A549 (cell line): ENCODE measurements around the gene CPAMD8. TPM values are rescaled to one million over a fixed set of nuclear protein-coding genes. Genes with fewer than 3 reads are reported as not detected.

Experiments
- ATAC-seq, 2 experiments: fragments of 200-7000 bp in 1 of 2; fragments of >200 bp in 1 of 2; cut with Nextera tagmentation in 1 of 2; cut with Tn5 transposase in 1 of 2; 3 replicates each; pipeline versions ENCODE4 v1.8.0 to v1.9.1; 2018 to 2020; ENCODE audit warnings: mild to moderate bottlenecking in 1 of 2, moderate library complexity in 1 of 2
- CTCF ChIA-PET: fragments of 300-600 bp; sonication (Branson Sonifier 250); formaldehyde crosslinking; extraction: SDS; loops from one replicate; lab custom pipeline; 2021; ENCODE audit warnings: antibody characterized with exemption, inconsistent platforms; lab: Yijun Ruan, JAX
- POLR2A ChIA-PET: fragments of 350-600 bp; formaldehyde crosslinking; extraction: SDS; loops from one replicate; lab custom pipeline; 2021; ENCODE audit warnings: antibody characterized with exemption, inconsistent platforms; lab: Yijun Ruan, JAX
- DNase-seq, 2 experiments: peaks; one replicate each; pipeline versions ENCODE4 v3.0.0 to v3.0.0-alpha.2; 2011 to 2016; ENCODE audit warnings: low read depth in 1 of 2, low spot score in 1 of 2
- FAIRE-seq: peaks from 2 replicates; lab custom pipeline; 2011; peaks lifted over from hg19 to GRCh38; lab: Jason Lieb, UNC
- H3K27ac ChIP-seq, 2 experiments: fragments of >200 bp; sonication (Bioruptor Twin); formaldehyde crosslinking; 3 replicates each; pipeline ENCODE4 v1.5.1; 2016 to 2017
- H3K4me1 ChIP-seq: fragments of >200 bp; sonication (Bioruptor Twin); formaldehyde crosslinking; 3 replicates; pipeline ENCODE4 v1.6.1; 2016
- H3K4me2 ChIP-seq: fragments of >200 bp; sonication (Bioruptor Twin); formaldehyde crosslinking; 3 replicates; pipeline ENCODE4 v1.6.1; 2016
- H3K4me3 ChIP-seq: fragments of >200 bp; sonication (Bioruptor Twin); formaldehyde crosslinking; 3 replicates; pipeline ENCODE4 v1.5.1; 2016
- H3K9me3 ChIP-seq: fragments of >200 bp; sonication (Bioruptor Twin); formaldehyde crosslinking; 3 replicates; pipeline ENCODE4 v1.6.1; 2016
- BHLHE40 ChIP-seq: IDR thresholded peaks from 2 replicates; pipeline ENCODE4 v1.6.1; 2012; ENCODE audit warnings: low read depth, low read length, inconsistent platforms
- CHD4 ChIP-seq: fragments of 200-600 bp; sonication (generic); IDR thresholded peaks from 2 replicates; pipeline ENCODE4 v1.6.1; 2016; ENCODE audit warnings: antibody characterized with exemption, mild to moderate bottlenecking, borderline replicate concordance
- E2F6 ChIP-seq: IDR thresholded peaks from 2 replicates; pipeline ENCODE4 v1.6.1; 2012; ENCODE audit warnings: low read depth, borderline replicate concordance
- EHF ChIP-seq: fragments of 250-450 bp; sonication (Bioruptor Pico); IDR thresholded peaks from 2 replicates; pipeline ENCODE4 v1.5.0; 2020; ENCODE audit warnings: mild to moderate bottlenecking
- EHMT2 ChIP-seq: fragments of 200-600 bp; sonication (generic); IDR thresholded peaks from 2 replicates; pipeline ENCODE4 v1.6.1; 2016; ENCODE audit warnings: antibody characterized with exemption, low read depth, mild to moderate bottlenecking, moderate library complexity
- FOSB ChIP-seq: fragments of 250-450 bp; sonication (Bioruptor Pico); IDR thresholded peaks from 2 replicates; pipeline ENCODE4 v1.5.0; 2020; ENCODE audit warnings: mild to moderate bottlenecking, moderate library complexity
- FOSL2 ChIP-seq, 2 experiments: fragments of 450-650 bp in 1 of 2; fragments of >200 bp in 1 of 2; sonication (Bioruptor Twin) in 1 of 2; formaldehyde crosslinking; IDR thresholded peaks; 2 replicates each; pipeline versions ENCODE4 v1.5.0 to v1.6.1; 2016 to 2020; ENCODE audit warnings: mild to moderate bottlenecking in 1 of 2, moderate library complexity in 1 of 2
- FOXS1 ChIP-seq: fragments of 250-450 bp; sonication (Bioruptor Pico); IDR thresholded peaks from 2 replicates; pipeline ENCODE4 v1.5.0; 2020; ENCODE audit warnings: mild to moderate bottlenecking, moderate library complexity
- HEYL ChIP-seq: fragments of 250-450 bp; sonication (Bioruptor Pico); IDR thresholded peaks from 2 replicates; pipeline ENCODE4 v1.8.0; 2021; ENCODE audit warnings: mild to moderate bottlenecking, moderate library complexity
- HOXB13 ChIP-seq: fragments of 250-450 bp; sonication (Bioruptor Pico); IDR thresholded peaks from 2 replicates; pipeline ENCODE4 v1.5.0; 2020; ENCODE audit warnings: low read depth, mild to moderate bottlenecking, moderate library complexity
- KDM1A ChIP-seq: fragments of 200-600 bp; sonication (generic); IDR thresholded peaks from 2 replicates; pipeline ENCODE4 v1.6.1; 2016; ENCODE audit warnings: low read depth, mild to moderate bottlenecking
- KDM5A ChIP-seq: fragments of 200-600 bp; sonication (generic); IDR thresholded peaks from 2 replicates; pipeline ENCODE4 v1.6.1; 2016; ENCODE audit warnings: antibody characterized with exemption, mild to moderate bottlenecking
- MAX ChIP-seq: IDR thresholded peaks from 2 replicates; pipeline ENCODE4 v1.6.1; 2012
- MAZ ChIP-seq: fragments of 150-350 bp; IDR thresholded peaks from 2 replicates; pipeline ENCODE4 v1.6.1; 2014; ENCODE audit warnings: antibody characterized with exemption, low read depth, low read length, borderline replicate concordance
- NFE2L2 ChIP-seq: fragments of 150-350 bp; conservative IDR thresholded peaks from 2 replicates; pipeline ENCODE4 v1.6.1; 2014; ENCODE audit warnings: low read length
- NPAS2 ChIP-seq: fragments of 250-450 bp; sonication (Bioruptor Pico); IDR thresholded peaks from 2 replicates; pipeline ENCODE4 v1.8.0; 2022; ENCODE audit warnings: mild to moderate bottlenecking, moderate library complexity, borderline replicate concordance
- POLR2A ChIP-seq: IDR thresholded peaks from 2 replicates; pipeline ENCODE4 v1.6.1; 2012; ENCODE audit warnings: mild to moderate bottlenecking, low read length
- POLR2AphosphoS2 ChIP-seq: conservative IDR thresholded peaks from 2 replicates; pipeline ENCODE4 v1.6.1; 2012; ENCODE audit warnings: low read length, improper control_type of control experiment, inconsistent platforms
- SMC3 ChIP-seq: fragments of >200 bp; sonication (Bioruptor Twin); formaldehyde crosslinking; IDR thresholded peaks from 3 replicates; pipeline ENCODE4 v1.6.1; 2018; ENCODE audit warnings: inconsistent platforms
- USF2 ChIP-seq: fragments of 450-650 bp; IDR thresholded peaks from 2 replicates; pipeline ENCODE4 v1.6.1; 2014; ENCODE audit warnings: antibody characterized with exemption
- ZFP36 ChIP-seq: fragments of 450-650 bp; IDR thresholded peaks from 2 replicates; pipeline ENCODE4 v1.6.1; 2014; ENCODE audit warnings: borderline replicate concordance; ENCODE audit not compliant: partially characterized antibody
- WGBS: methylation state at CpG from one replicate; pipeline ENCODE4 v1.1.6; 2017; ENCODE audit errors: missing lambda C conversion rate; 5-methylcytosine and 5-hydroxymethylcytosine counted together
- polyA plus RNA-seq, 4 experiments: library from polyadenylated mRNA; depleted of rRNA in 3 of 4; stranded (reverse); fragments of >200 nt; fragmentation: RNase III in 1 of 4; extraction: RNeasy Plus Mini Kit Qiagen cat#74134 plus additional on column Dnase treatment in 1 of 4; gene quantifications; 2 replicates in 3 of 4; 3 replicates in 1 of 4; pipeline ENCODE4 v1.2.3, GENCODE V29; 2011 to 2017
- TF ChIP-seq, protein P1 (sequence below): fragments of 250-450 bp; sonication (Bioruptor Pico); IDR thresholded peaks from 2 replicates; pipeline ENCODE4 v1.5.0; 2021; ENCODE audit warnings: mild to moderate bottlenecking, moderate library complexity, borderline replicate concordance

The CPAMD8 gene
- polyA plus RNA-seq, 2 of the 4 experiments (the other 2 are of a cell fraction) = 0.03 TPM; not detected in 1

GRCh38 chr19:16861011-16861410 is 165.6 kb downstream of the CPAMD8 start:
- ChIA-PET CTCF (interaction anchor here (0.7 to 1.0 kb wide), 2 partner anchors 89 to 191 kb away, joined by 3 read pairs; no protein-coding TSS in a partner anchor), POLR2A (no interaction called here)
- no peak overlapping the region for H3K27ac ChIP-seq
- H3K4me3 ChIP-seq = no peak overlapping the region
- DNase-seq = no peak
- TF ChIP-seq CHD4 = no peak
- no peak for TF ChIP-seq KDM5A
- TF ChIP-seq MAX = no peak
- TF ChIP-seq BHLHE40 = no peak
- H3K9me3 ChIP-seq = no peaks in the 10 kb centered on the region
- WGBS = 89% methylated on average over 3 of the region's 3 CpGs
- FAIRE-seq = no peak
- no peak for ATAC-seq
- H3K4me2 ChIP-seq = no peak overlapping the region
- no peaks in the 10 kb centered on the region for H3K4me1 ChIP-seq

GRCh38 chr19:16860118-16860517 is 166.5 kb downstream of the CPAMD8 start:
- ATAC-seq (no peak), FAIRE-seq (no peak), DNase-seq (no peak)
- Histone ChIP-seq H3K4me3 (no peak overlapping the region), H3K4me1 (no peaks in the 10 kb centered on the region), H3K27ac (no peak overlapping the region), H3K4me2 (no peak overlapping the region), H3K9me3 (no peaks in the 10 kb centered on the region)
- POLR2A ChIA-PET = no interaction called here
- no peak for TF ChIP-seq EHF (CRISPR knock-in tag)
- TF ChIP-seq ZFP36 = no peak
- TF ChIP-seq E2F6 = no peak
- no peak for TF ChIP-seq FOSL2 (IDR thresholded peaks at IDR 0.05)
- TF ChIP-seq FOSL2 (CRISPR knock-in tag; IDR thresholded peaks at IDR 0.05) = no peak
- TF ChIP-seq KDM1A = no peak
- no peak for TF ChIP-seq FOSB
- TF ChIP-seq USF2 = no peak
- TF ChIP-seq NFE2L2 = no peak
- no peak for TF ChIP-seq BHLHE40
- TF ChIP-seq EHMT2 = no peak
- TF ChIP-seq POLR2A = no peak
- TF ChIP-seq NPAS2 (CRISPR knock-in tag) = no peak
- CTCF ChIA-PET = no interaction called here
- 97% methylated on average over 20 of the region's 20 CpGs for WGBS

- Histone ChIP-seq H3K4me3 (no peak overlapping the region), H3K4me1 (no peaks in the 10 kb centered on the region), H3K27ac (no peak overlapping the region), H3K9me3 (no peaks in the 10 kb centered on the region), H3K4me2 (no peak overlapping the region)
- DNase-seq (no peak), ATAC-seq (no peak), FAIRE-seq (no peak)
- POLR2A ChIA-PET = no interaction called here
- CTCF ChIA-PET = interaction anchor here (0.7 kb wide), 1 partner anchor 32 kb away, joined by 4 read pairs; no protein-coding TSS in a partner anchor
- TF ChIP-seq FOXS1 (CRISPR knock-in tag) (no peak), POLR2AphosphoS2 (no peak), HOXB13 (CRISPR knock-in tag) (no peak), MAZ (no peak), MAX (no peak), SMC3 (no peak), NPAS2 (CRISPR knock-in tag) (no peak), HEYL (CRISPR knock-in tag) (no peak)
- TF ChIP-seq, protein P1, sequence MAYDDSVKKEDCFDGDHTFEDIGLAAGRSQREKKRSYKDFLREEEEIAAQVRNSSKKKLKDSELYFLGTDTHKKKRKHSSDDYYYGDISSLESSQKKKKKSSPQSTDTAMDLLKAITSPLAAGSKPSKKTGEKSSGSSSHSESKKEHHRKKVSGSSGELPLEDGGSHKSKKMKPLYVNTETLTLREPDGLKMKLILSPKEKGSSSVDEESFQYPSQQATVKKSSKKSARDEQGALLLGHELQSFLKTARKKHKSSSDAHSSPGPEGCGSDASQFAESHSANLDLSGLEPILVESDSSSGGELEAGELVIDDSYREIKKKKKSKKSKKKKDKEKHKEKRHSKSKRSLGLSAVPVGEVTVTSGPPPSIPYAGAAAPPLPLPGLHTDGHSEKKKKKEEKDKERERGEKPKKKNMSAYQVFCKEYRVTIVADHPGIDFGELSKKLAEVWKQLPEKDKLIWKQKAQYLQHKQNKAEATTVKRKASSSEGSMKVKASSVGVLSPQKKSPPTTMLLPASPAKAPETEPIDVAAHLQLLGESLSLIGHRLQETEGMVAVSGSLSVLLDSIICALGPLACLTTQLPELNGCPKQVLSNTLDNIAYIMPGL (CRISPR knock-in tag) = no peak
- WGBS = 100% methylated on average over 1 of the region's 7 CpGs
Observed at GRCh38 chr19:16859626-16860025, 167.0 kb downstream of the CPAMD8 start.
